HepG2 (cell line): ENCODE data around the gene NEDD4L. TPM values are rescaled to one million over a fixed set of nuclear protein-coding genes. Genes with fewer than 3 reads are reported as not detected.

Source experiments
- ATAC-seq: fragments of 200-7000 bp; cut with Tn5 transposase; 3 replicates; pipeline ENCODE4 v1.9.1; 2020; ENCODE audit warnings: mild to moderate bottlenecking, moderate library complexity
- BruUV-seq: library from RNA; stranded (reverse); fragments of 400-500 nt; replicated peaks from 2 replicates; lab custom pipeline; 2021; lab: Mats Ljungman, UMichigan
- CTCF ChIA-PET: fragments of 300-600 bp; formaldehyde crosslinking; extraction: SDS; loops from one replicate; lab custom pipeline; 2021; ENCODE audit warnings: low total read pairs, inconsistent platforms, low intra/inter-chr PET ratio; lab: Yijun Ruan, JAX
- POLR2A ChIA-PET: fragments of 350-600 bp; sonication (Branson Sonifier 250); formaldehyde crosslinking; loops from one replicate; lab custom pipeline; 2020; ENCODE audit warnings: antibody characterized with exemption, inconsistent platforms; lab: Yijun Ruan, JAX
- DNase-seq: peaks from one replicate; pipeline ENCODE4 v3.0.0-alpha.2; 2015; ENCODE audit warnings: low spot score
- FAIRE-seq: peaks from 3 replicates; lab custom pipeline; 2011; peaks lifted over from hg19 to GRCh38; lab: Jason Lieb, UNC
- H2AFZ ChIP-seq: one replicate; pipeline ENCODE4 v1.6.1; 2011; ENCODE audit warnings: low read length, inconsistent platforms
- H3K27ac ChIP-seq: fragments of 300-600 bp; 3 replicates; pipeline ENCODE4 v1.8.0; 2011; ENCODE audit warnings: mixed run types, mild to moderate bottlenecking, mixed read lengths, low read length, inconsistent platforms; ENCODE audit not compliant: insufficient read depth; ENCODE audit errors: extremely low read length
- H3K27me3 ChIP-seq, 2 experiments: fragments of 200-600 bp in 1 of 2; 2 replicates in 1 of 2; 3 replicates in 1 of 2; pipeline versions ENCODE4 v1.6.0 to v1.8.0; 2011; ENCODE audit warnings: low read length in 2 of 2, mild to moderate bottlenecking in 2 of 2, moderate library complexity in 2 of 2, inconsistent platforms in 1 of 2; ENCODE audit not compliant: insufficient read depth in 2 of 2, control insufficient read depth in 1 of 2
- H3K36me3 ChIP-seq, 2 experiments: fragments of 200-600 bp in 1 of 2; replicated peaks in 1 of 2; 2 replicates in 1 of 2; 3 replicates in 1 of 2; pipeline versions ENCODE4 v1.5.1 to v1.8.0; 2011; ENCODE audit warnings: low read length in 2 of 2, inconsistent platforms in 1 of 2; ENCODE audit not compliant: insufficient read depth in 2 of 2, control insufficient read depth in 1 of 2
- H3K4me1 ChIP-seq: 2 replicates; pipeline ENCODE4 v1.5.1; 2012; ENCODE audit warnings: low read length, inconsistent platforms; ENCODE audit not compliant: insufficient read depth
- H3K4me2 ChIP-seq: 2 replicates; pipeline ENCODE4 v1.6.0; 2011; ENCODE audit warnings: low read depth, low read length, inconsistent platforms
- H3K4me3 ChIP-seq, 3 experiments: fragments of 200-600 bp in 1 of 3; sonication (generic), shearing (Covaris generic) in 1 of 3; replicated peaks in 1 of 3; 2 replicates each; pipeline ENCODE4 v1.5.1; 2011 to 2016; ENCODE audit warnings: low read length in 3 of 3, inconsistent platforms in 2 of 3, low read depth in 2 of 3, mild to moderate bottlenecking in 2 of 3, control low read depth in 1 of 3, mixed read lengths in 1 of 3; ENCODE audit not compliant: insufficient read depth in 1 of 3
- H3K79me2 ChIP-seq: one replicate; pipeline ENCODE4 v1.6.1; 2011; ENCODE audit warnings: low read length, inconsistent platforms; ENCODE audit not compliant: insufficient read depth
- H3K9ac ChIP-seq: 2 replicates; pipeline ENCODE4 v1.6.0; 2011; ENCODE audit warnings: mild to moderate bottlenecking, low read depth, low read length, inconsistent platforms; ENCODE audit not compliant: insufficient read depth
- H3K9me3 ChIP-seq: 2 replicates; pipeline ENCODE4 v1.5.1; 2012; ENCODE audit warnings: mild to moderate bottlenecking, low read length
- H4K20me1 ChIP-seq: 2 replicates; pipeline ENCODE4 v1.6.0; 2011; ENCODE audit warnings: inconsistent platforms, mild to moderate bottlenecking, low read length, moderate library complexity; ENCODE audit not compliant: insufficient read depth
- JDP2 ChIP-seq: sonication (generic); formaldehyde crosslinking; IDR thresholded peaks from 2 replicates; pipeline ENCODE4 v1.8.1; 2022; ENCODE audit warnings: missing genetic modification reagents, borderline replicate concordance
- WIZ ChIP-seq: sonication (generic); formaldehyde crosslinking; IDR thresholded peaks from 2 replicates; pipeline ENCODE4 v1.5.1; 2020; ENCODE audit warnings: mild to moderate bottlenecking, missing genetic modification reagents
- YY1 ChIP-seq: IDR thresholded peaks from 2 replicates; pipeline ENCODE4 v1.6.1; 2011; ENCODE audit warnings: low read length, low read depth, moderate library complexity, mild to moderate bottlenecking; ENCODE audit not compliant: insufficient read depth, insufficient replicate concordance
- ZNF350 ChIP-seq: sonication (generic); formaldehyde crosslinking; IDR thresholded peaks from 2 replicates; pipeline ENCODE4 v1.4.0; 2020; ENCODE audit warnings: mild to moderate bottlenecking, low read depth, missing genetic modification reagents, borderline replicate concordance
- ZNF530 ChIP-seq: sonication (generic); formaldehyde crosslinking; IDR thresholded peaks from 2 replicates; pipeline ENCODE4 v1.5.0; 2020; ENCODE audit warnings: low read depth, mild to moderate bottlenecking, missing genetic modification reagents
- ZNF619 ChIP-seq: sonication (generic); formaldehyde crosslinking; IDR thresholded peaks from 2 replicates; pipeline ENCODE4 v1.4.0; 2020; ENCODE audit warnings: mild to moderate bottlenecking, missing genetic modification reagents
- ZNF788 ChIP-seq: sonication (generic); formaldehyde crosslinking; IDR thresholded peaks from 2 replicates; pipeline ENCODE4 v1.5.0; 2020; ENCODE audit warnings: mild to moderate bottlenecking, missing genetic modification reagents, borderline replicate concordance
- ZZZ3 ChIP-seq: sonication (generic); formaldehyde crosslinking; IDR thresholded peaks from 2 replicates; pipeline ENCODE4 v1.4.0; 2020; ENCODE audit warnings: missing genetic modification reagents, mild to moderate bottlenecking, borderline replicate concordance
- WGBS: methylation state at CpG from one replicate; pipeline ENCODE4 v1.1.6; 2017; ENCODE audit warnings: low lambda C conversion rate; 5-methylcytosine and 5-hydroxymethylcytosine counted together
- in situ Hi-C: cut with HindIII; loops from 2 replicates; pipeline ENCODE4 v1.10.0; 2017; ENCODE audit warnings: low pct_unique_long_range_greater_than_20kb; ENCODE audit not compliant: extremely low pct_ligation_motif_present
- intact Hi-C: fragments of 100-400 bp; cut with micrococcal nuclease; formaldehyde crosslinking; loops from one replicate; pipeline ENCODE4 v1.10.0; 2022; ENCODE audit not compliant: unreplicated experiment
- polyA plus RNA-seq, 8 experiments: library from polyadenylated mRNA; depleted of rRNA in 3 of 8; stranded (reverse) in 7 of 8; unstranded in 1 of 8; fragments of >200 nt; fragmentation: Illumina TruSeq in 4 of 8; extraction: Trizol in 4 of 8; gene quantifications; 2 replicates each; pipeline versions ENCODE4 v1.2.1 to v1.2.3, GENCODE V29; 2011 to 2016; ENCODE audit warnings: low read depth in 4 of 8, missing spikeins in 1 of 8, mixed read lengths in 1 of 8; ENCODE audit not compliant: insufficient read depth in 1 of 8
- total RNA-seq, 5 experiments: library from RNA; depleted of rRNA; stranded (reverse); fragments of >200 nt; fragmentation: Illumina TruSeq; extraction: Trizol; gene quantifications; 2 replicates each; pipeline ENCODE4 v1.2.3, GENCODE V29; 2016; ENCODE audit warnings: low read depth in 1 of 5
- TF ChIP-seq, protein P1 (sequence below): sonication (generic); formaldehyde crosslinking; IDR thresholded peaks from 2 replicates; pipeline ENCODE4 v1.4.0; 2020; ENCODE audit warnings: missing genetic modification reagents
- TF ChIP-seq, protein P2 (sequence below): sonication (generic); formaldehyde crosslinking; IDR thresholded peaks from 2 replicates; pipeline ENCODE4 v1.8.0; 2022; ENCODE audit warnings: low read depth, missing genetic modification reagents

NEDD4L gene
- total and polyA plus RNA-seq, 2 of the 13 experiments (the other 11 are each of a cell fraction or from before 2014, with no cell fraction given): 168 to 390 TPM

GRCh38 chr18:58350526-58350925 is 306.5 kb downstream of the NEDD4L start:
- in situ Hi-C loops: no loop called here
- CTCF ChIA-PET: no interaction called here
- POLR2A ChIA-PET: no interaction called here
- DNase-seq: no peak
- H4K20me1 ChIP-seq: no peaks in the 10 kb centered on the region
- H3K4me1 ChIP-seq: no peaks in the 10 kb centered on the region
- H2AFZ ChIP-seq: no peak overlapping the region
- FAIRE-seq: no peak
- H3K4me2 ChIP-seq: no peak overlapping the region
- no peaks in the 10 kb centered on the region for H3K9me3 ChIP-seq
- H3K27me3 ChIP-seq: no peaks in the 10 kb centered on the region
- BruUV-seq: no TSS peak
- TF ChIP-seq, protein P1, sequence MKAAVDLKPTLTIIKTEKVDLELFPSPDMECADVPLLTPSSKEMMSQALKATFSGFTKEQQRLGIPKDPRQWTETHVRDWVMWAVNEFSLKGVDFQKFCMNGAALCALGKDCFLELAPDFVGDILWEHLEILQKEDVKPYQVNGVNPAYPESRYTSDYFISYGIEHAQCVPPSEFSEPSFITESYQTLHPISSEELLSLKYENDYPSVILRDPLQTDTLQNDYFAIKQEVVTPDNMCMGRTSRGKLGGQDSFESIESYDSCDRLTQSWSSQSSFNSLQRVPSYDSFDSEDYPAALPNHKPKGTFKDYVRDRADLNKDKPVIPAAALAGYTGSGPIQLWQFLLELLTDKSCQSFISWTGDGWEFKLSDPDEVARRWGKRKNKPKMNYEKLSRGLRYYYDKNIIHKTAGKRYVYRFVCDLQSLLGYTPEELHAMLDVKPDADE (CRISPR knock-in tag): no peak
- TF ChIP-seq JDP2 (CRISPR knock-in tag): no peak
- no peak for TF ChIP-seq YY1
- TF ChIP-seq WIZ: no peak
- no peak for TF ChIP-seq ZNF788 (CRISPR knock-in tag)
- TF ChIP-seq ZNF619 (CRISPR knock-in tag): no peak
- TF ChIP-seq ZNF350 (CRISPR knock-in tag): no peak
- TF ChIP-seq ZNF530 (CRISPR knock-in tag): no peak
- TF ChIP-seq, protein P2, sequence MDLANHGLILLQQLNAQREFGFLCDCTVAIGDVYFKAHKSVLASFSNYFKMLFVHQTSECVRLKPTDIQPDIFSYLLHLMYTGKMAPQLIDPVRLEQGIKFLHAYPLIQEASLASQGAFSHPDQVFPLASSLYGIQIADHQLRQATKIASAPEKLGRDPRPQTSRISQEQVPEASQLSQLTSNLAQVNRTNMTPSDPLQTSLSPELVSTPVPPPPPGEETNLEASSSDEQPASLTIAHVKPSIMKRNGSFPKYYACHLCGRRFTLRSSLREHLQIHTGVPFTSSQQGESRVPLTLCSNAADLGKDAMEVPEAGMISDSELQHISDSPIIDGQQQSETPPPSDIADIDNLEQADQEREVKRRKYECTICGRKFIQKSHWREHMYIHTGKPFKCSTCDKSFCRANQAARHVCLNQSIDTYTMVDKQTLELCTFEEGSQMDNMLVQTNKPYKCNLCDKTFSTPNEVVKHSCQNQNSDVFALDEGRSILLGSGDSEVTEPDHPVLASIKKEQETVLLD (CRISPR knock-in tag): no peak
- TF ChIP-seq ZZZ3 (CRISPR knock-in tag): no peak
- no peaks in the 10 kb centered on the region for H3K79me2 ChIP-seq
- WGBS: 96% methylated on average over 5 of the region's 5 CpGs
- H3K4me3 ChIP-seq: no peak overlapping the region
- no peak overlapping the region for H3K27ac ChIP-seq
- no peak for ATAC-seq
- no peak overlapping the region for H3K9ac ChIP-seq
- peaks cover 3 to 55% of the 10 kb centered on the region in 2 experiments; a peak in 4 of 5 replicates for H3K36me3 ChIP-seq
- intact Hi-C loops: no loop called here
